Measurements from ENCODE around the gene CYB5R4.

GRCh38 chr6:83883240-83883639 lies 23.8 kb downstream of the CYB5R4 start:
- TF ChIP-seq CTCF (IDR thresholded peaks at IDR 0.05; ENCODE audit: control extremely low read depth in 1 of 3, insufficient read depth in 1 of 3, low read depth in 1 of 3, low read length in 3 of 3): no peak
- no peak for TF ChIP-seq JUN (IDR thresholded peaks at IDR 0.05; ENCODE audit: low read depth, low read length)
- no peak for TF ChIP-seq TEAD4 (IDR thresholded peaks at IDR 0.05; ENCODE audit: low read depth, low read length)
- TF ChIP-seq POLR2A (IDR thresholded peaks at IDR 0.05; ENCODE audit: control extremely low read depth in 1 of 2, low read depth in 2 of 2, low read length in 2 of 2): no peak
- TF ChIP-seq POLR2AphosphoS5 (IDR thresholded peaks at IDR 0.05; ENCODE audit: low read depth, low read length): no peak
- no peak for TF ChIP-seq RNF2 (IDR thresholded peaks at IDR 0.05; ENCODE audit: borderline replicate concordance, low read depth, low read length, missing control alignments, poor library complexity, severe bottlenecking)
- no peak for TF ChIP-seq KDM5A (IDR thresholded peaks at IDR 0.05; ENCODE audit: low read length)
- no peak for TF ChIP-seq EP300 (IDR thresholded peaks at IDR 0.05; ENCODE audit: borderline replicate concordance in 1 of 2, low read depth in 2 of 2, low read length in 2 of 2)
- no peak for TF ChIP-seq TAF7 (optimal IDR thresholded peaks at IDR 0.05; ENCODE audit: borderline replicate concordance, low read depth, low read length)
- TF ChIP-seq FOSL1 (IDR thresholded peaks at IDR 0.05; ENCODE audit: insufficient read depth, low read depth, low read length): no peak
- no peak for TF ChIP-seq MAX (IDR thresholded peaks at IDR 0.05)
- TF ChIP-seq YY1 (IDR thresholded peaks at IDR 0.05; ENCODE audit: low read depth, low read length): no peak
